Measurements from ENCODE around the gene ACO2. TPM values are rescaled to one million over a fixed set of nuclear protein-coding genes. Genes with fewer than 3 reads are reported as not detected.

Gene ACO2
- total and polyA plus RNA-seq, 2 of the 4 experiments (the other 2 are of a cell fraction), result 71.3 to 72.9 TPM

GRCh38 chr22:41565403-41566054 is 96.6 kb downstream of the ACO2 start:
- no peak overlapping the region for H3K18ac ChIP-seq (ENCODE audit: low read depth, low read length)
- H2BK120ac ChIP-seq (ENCODE audit: low read depth, low read length), result peak overlapping the region; percentile 29
- ChIA-PET CTCF (no interaction called here), POLR2A (ENCODE audit: unreplicated experiment) (interaction anchor here (0.7 kb wide), 1 partner anchor 11 kb away, joined by 20 read pairs; no protein-coding TSS in a partner anchor)
- no TSS peak for BruUV-seq (replicated peaks)
- H3K27ac ChIP-seq (ENCODE audit: insufficient read depth, low read length), result peak overlapping the region; percentile 83
- H2AK5ac ChIP-seq (ENCODE audit: low read depth, low read length), result peak overlapping the region; percentile 84
- ATAC-seq (ENCODE audit: low read depth) (peak; percentile 64), DNase-seq (peak; percentile 89)
- H4K91ac ChIP-seq (ENCODE audit: insufficient read depth, low read depth, low read length), result peak overlapping the region; percentile 25; the same call in 1 of the 2 replicates
- peak overlapping the region; percentile 65 for H2BK5ac ChIP-seq (ENCODE audit: low read depth, low read length, poor library complexity, severe bottlenecking)
- peaks cover 10 to 68% of the 10 kb centered on the region in 2 experiments; a peak in 3 of 4 replicates for H3K79me1 ChIP-seq (ENCODE audit: low read depth in 1 of 2, low read length in 2 of 2)
- H3K36me3 ChIP-seq (ENCODE audit: control insufficient read depth, insufficient read depth, low read length), result peaks cover 8% of the 10 kb centered on the region; the same call in 1 of the 2 replicates
- 0 out of 2 replicates have a peak overlapping the region, but pooled peaks have one; percentile 17 for H4K5ac ChIP-seq (ENCODE audit: low read depth, low read length)
- TF ChIP-seq SMC3 (IDR thresholded peaks at IDR 0.05; ENCODE audit: low read depth, low read length) (no peak), MXI1 (IDR thresholded peaks at IDR 0.05; ENCODE audit: borderline replicate concordance, low read depth, low read length) (peak; percentile 57; the same call in 1 of the 2 replicates), RFX5 (IDR thresholded peaks at IDR 0.05; ENCODE audit: low read depth, low read length) (no peak), CTCF (conservative IDR thresholded peaks at IDR 0.05; ENCODE audit: low read depth, low read length) (no peak), USF2 (IDR thresholded peaks at IDR 0.05; ENCODE audit: low read depth, low read length) (no peak), RAD21 (IDR thresholded peaks at IDR 0.05; ENCODE audit: low read length) (no peak), CHD1 (IDR thresholded peaks at IDR 0.05; ENCODE audit: low read depth, low read length) (no peak), FOS (IDR thresholded peaks at IDR 0.05; ENCODE audit: low read depth, low read length) (peak; percentile 73), MAZ (IDR thresholded peaks at IDR 0.05; ENCODE audit: borderline replicate concordance, low read depth, low read length) (peak; percentile 27; the same call in 1 of the 2 replicates), MAFK (IDR thresholded peaks at IDR 0.05; ENCODE audit: low read depth, low read length) (peak; percentile 45; the same call in 1 of the 2 replicates), NFE2L2 (IDR thresholded peaks at IDR 0.05; ENCODE audit: low read depth, low read length) (peak; percentile 64)
- no peak overlapping the region for H3K9ac ChIP-seq (ENCODE audit: low read depth, low read length)
- no peaks in the 10 kb centered on the region for H3K27me3 ChIP-seq (ENCODE audit: control insufficient read depth, insufficient read depth, low read length)
- H4K20me1 ChIP-seq (ENCODE audit: insufficient read depth, low read length), result peaks cover 3% of the 10 kb centered on the region; the same call in 1 of the 2 replicates
- H3K4me2 ChIP-seq (ENCODE audit: low read depth, low read length), result 0 out of 2 replicates have a peak overlapping the region, but pooled peaks have one; percentile 4
- H2BK20ac ChIP-seq (ENCODE audit: low read depth, low read length), result peak overlapping the region; percentile 75
- H3K9me1 ChIP-seq (ENCODE audit: insufficient read depth, low read length), result peaks cover 14% of the 10 kb centered on the region
- 0% methylated on average over 1 of the region's 8 CpGs; no CpG with 5 or more reads in 1 of the 2 experiments for WGBS, 2 experiments (ENCODE audit: extremely low coverage in 2 of 2, insufficient read length in 1 of 2)
- H3K4ac ChIP-seq (ENCODE audit: low read depth, low read length), result peak overlapping the region; percentile 13
- peak overlapping the region; percentile 18 for H2AK9ac ChIP-seq (replicated peaks; ENCODE audit: low read depth, low read length, poor library complexity)
- H2AFZ ChIP-seq (replicated peaks; ENCODE audit: low read length, poor library complexity), result peak overlapping the region; percentile 38
- in situ Hi-C loops (cut with MboI; ENCODE audit: low sequenced_read_pairs), result no loop called here
- no peak overlapping the region for H3K4me3 ChIP-seq (ENCODE audit: insufficient read depth, low read depth, low read length)
- peak overlapping the region; percentile 22; the same call in 1 of the 2 replicates for H3K14ac ChIP-seq (replicated peaks; ENCODE audit: low read depth, low read length)
- peak overlapping the region in 1 of 2 experiments; percentile 36; a peak in 2 of 4 replicates for H4K8ac ChIP-seq (ENCODE audit: low read depth in 2 of 2, low read length in 2 of 2)
- no peak overlapping the region; the same call in 2 of the 3 replicates for H2BK15ac ChIP-seq (ENCODE audit: low read depth, low read length)
- intact Hi-C loops (cut with micrococcal nuclease), result no loop called here
- H3K9me3 ChIP-seq (ENCODE audit: control insufficient read depth, insufficient read depth, low read length), result no peaks in the 10 kb centered on the region
- H3K23ac ChIP-seq (ENCODE audit: low read depth, low read length), result no peak overlapping the region; the same call in 1 of the 2 replicates
- dilution Hi-C loops (cut with HindIII; ENCODE audit: low sequenced_read_pairs, unreplicated experiment), result no loop called here
- H3K4me1 ChIP-seq (ENCODE audit: control insufficient read depth, insufficient read depth, low read length), result peaks cover 20% of the 10 kb centered on the region
- no peak overlapping the region for H3K56ac ChIP-seq (ENCODE audit: extremely low read depth, insufficient read depth, low read length)
